CD4-positive, CD25-positive, alpha-beta regulatory T cell (primary cell): ENCODE results near the gene RPTOR. TPM values are rescaled to one million over a fixed set of nuclear protein-coding genes. Genes with fewer than 3 reads are reported as not detected.
A peak's percentile ranks its signal among the peaks of the same experiment; 100 is the strongest.

Experiments used
- ATAC-seq, 2 donors: fragments of 150-1000 bp; cut with Tn5 transposase; one replicate each; pipeline ENCODE4 v1.10.0; 2021; ENCODE audit warnings: low read depth in 2 of 2, moderate number of reproducible peaks in 2 of 2, moderate library complexity in 1 of 2
- DNase-seq, 3 donors: peaks; one replicate each; pipeline versions ENCODE4 v3.0.0 to v3.0.0-alpha.2; 2012 to 2022; ENCODE audit warnings: mixed read lengths in 1 of 3
- H3K27ac ChIP-seq: one replicate; pipeline ENCODE4 v1.7.0; 2013; ENCODE audit warnings: mild to moderate bottlenecking, low read length; ENCODE audit not compliant: insufficient read depth, poor library complexity, severe bottlenecking
- H3K27me3 ChIP-seq: one replicate; pipeline ENCODE4 v1.7.0; 2013; ENCODE audit warnings: low read length; ENCODE audit not compliant: control insufficient read depth, insufficient read depth
- H3K36me3 ChIP-seq: one replicate; pipeline ENCODE4 v1.7.0; 2013; ENCODE audit warnings: mild to moderate bottlenecking, low read length, moderate library complexity; ENCODE audit not compliant: control insufficient read depth, insufficient read depth
- H3K4me1 ChIP-seq: 2 replicates; pipeline ENCODE4 v1.7.0; 2013; ENCODE audit warnings: mild to moderate bottlenecking, low read length; ENCODE audit not compliant: insufficient read depth, control insufficient read depth, poor library complexity, severe bottlenecking
- H3K4me3 ChIP-seq: one replicate; pipeline ENCODE4 v1.7.0; 2013; ENCODE audit warnings: low read depth, mild to moderate bottlenecking, low read length, moderate library complexity
- H3K9me3 ChIP-seq, 2 experiments: 1 replicate in 1 of 2; 2 replicates in 1 of 2; pipeline ENCODE4 v1.7.0; 2013; ENCODE audit warnings: low read length in 2 of 2, mild to moderate bottlenecking in 1 of 2, moderate library complexity in 1 of 2; ENCODE audit not compliant: control insufficient read depth in 2 of 2
- H3K27ac Mint-ChIP-seq, 3 donors: one replicate each; pipeline ENCODE4 v1.8.0; 2020 to 2022; ENCODE audit warnings: mild to moderate bottlenecking in 3 of 3, mixed read lengths in 3 of 3, moderate library complexity in 2 of 3
- H3K27me3 Mint-ChIP-seq: one replicate; pipeline ENCODE4 v1.8.0; 2022; ENCODE audit warnings: mild to moderate bottlenecking, mixed read lengths
- H3K36me3 Mint-ChIP-seq: one replicate; pipeline ENCODE4 v1.8.0; 2020; ENCODE audit warnings: mixed read lengths
- H3K4me1 Mint-ChIP-seq, 4 donors: one replicate each; pipeline ENCODE4 v1.8.0; 2020 to 2022; ENCODE audit warnings: mixed read lengths in 4 of 4, mild to moderate bottlenecking in 1 of 4
- H3K4me3 Mint-ChIP-seq, 4 donors: one replicate each; pipeline ENCODE4 v1.8.0; 2020 to 2022; ENCODE audit warnings: mild to moderate bottlenecking in 4 of 4, mixed read lengths in 4 of 4, moderate library complexity in 3 of 4
- H3K9me3 Mint-ChIP-seq, 7 donors: one replicate each; pipeline ENCODE4 v1.8.0; 2020 to 2022; ENCODE audit warnings: mixed read lengths in 7 of 7, mild to moderate bottlenecking in 3 of 7, moderate library complexity in 2 of 7
- polyA plus RNA-seq, 4 donors: library from polyadenylated mRNA; unstranded; fragments of 300-500 nt; fragmentation: Illumina TruSeq; gene quantifications; one replicate each; pipeline ENCODE4 v1.2.3, GENCODE V29; 2021
- total RNA-seq: library from RNA; stranded (reverse); gene quantifications from one replicate; pipeline ENCODE4 v1.2.3, GENCODE V29; 2022

RPTOR gene
- total and polyA plus RNA-seq, 5 donors from 2014 or later: 4.7 to 70.1 (median 8.2) TPM

DNA sequence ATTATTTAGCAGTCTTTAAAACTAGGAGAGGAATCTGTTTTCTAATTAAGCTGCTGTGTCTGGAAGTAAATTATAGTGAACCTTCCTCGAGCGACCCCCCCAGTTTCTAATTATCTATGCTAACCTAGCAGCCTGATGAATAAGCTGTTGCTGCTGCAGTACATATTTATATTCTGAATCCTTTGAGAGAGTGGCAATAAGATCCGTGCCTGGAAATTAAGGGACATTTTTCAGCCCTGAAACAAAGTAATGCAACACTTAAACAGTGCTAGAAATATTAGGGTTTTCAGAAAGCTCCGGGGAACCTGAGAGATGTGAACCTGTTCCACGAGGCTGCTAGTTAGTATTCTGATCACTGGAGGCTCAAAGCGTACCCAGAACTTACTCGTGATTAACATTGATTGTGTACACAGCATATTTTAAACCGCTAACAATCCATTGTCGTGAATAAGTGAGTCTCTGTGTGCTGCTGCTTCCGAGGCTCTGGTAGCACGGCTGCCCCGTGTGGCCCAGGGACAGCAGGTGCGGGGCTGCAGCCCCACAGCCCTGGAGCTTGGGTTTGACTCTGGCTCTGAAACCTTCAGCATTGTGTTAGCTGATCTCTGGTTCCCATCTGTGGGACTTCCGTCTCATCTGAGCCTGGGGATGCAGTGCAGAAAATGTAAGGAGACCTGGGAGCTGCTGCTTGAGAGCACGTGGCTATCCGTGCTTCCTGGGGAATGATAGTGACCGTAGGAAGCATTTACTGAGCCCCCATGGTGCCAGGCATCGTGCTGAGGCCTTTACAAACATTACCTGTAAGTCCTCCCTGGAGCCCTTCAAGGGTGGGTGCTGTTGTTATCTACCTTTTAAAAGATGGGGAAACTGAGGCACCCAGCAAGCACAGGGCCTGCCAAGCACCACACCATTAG is 256.1 kb downstream of the RPTOR start:
- Mint-ChIP-seq H3K4me3 (no peak overlapping the region), H3K27ac (peak overlapping the region in 1 of 3 donors; percentile 14), H3K36me3 (peaks cover 13% of the 10 kb centered on the region), H3K27me3 (no peaks in the 10 kb centered on the region), H3K9me3 (peaks cover 0 to 2% (median under 1%) of the 10 kb centered on the region in 7 donors), H3K4me1 (no peaks in the 10 kb centered on the region)
- no peak overlapping the region for H3K4me3 ChIP-seq
- peaks cover 2% of the 10 kb centered on the region for H3K36me3 ChIP-seq
- DNase-seq (no peak), ATAC-seq (no peak)
- no peaks in the 10 kb centered on the region for H3K9me3 ChIP-seq
- no peaks in the 10 kb centered on the region for H3K27me3 ChIP-seq
- H3K27ac ChIP-seq: no peak overlapping the region
- H3K4me1 ChIP-seq: no peaks in the 10 kb centered on the region

DNA sequence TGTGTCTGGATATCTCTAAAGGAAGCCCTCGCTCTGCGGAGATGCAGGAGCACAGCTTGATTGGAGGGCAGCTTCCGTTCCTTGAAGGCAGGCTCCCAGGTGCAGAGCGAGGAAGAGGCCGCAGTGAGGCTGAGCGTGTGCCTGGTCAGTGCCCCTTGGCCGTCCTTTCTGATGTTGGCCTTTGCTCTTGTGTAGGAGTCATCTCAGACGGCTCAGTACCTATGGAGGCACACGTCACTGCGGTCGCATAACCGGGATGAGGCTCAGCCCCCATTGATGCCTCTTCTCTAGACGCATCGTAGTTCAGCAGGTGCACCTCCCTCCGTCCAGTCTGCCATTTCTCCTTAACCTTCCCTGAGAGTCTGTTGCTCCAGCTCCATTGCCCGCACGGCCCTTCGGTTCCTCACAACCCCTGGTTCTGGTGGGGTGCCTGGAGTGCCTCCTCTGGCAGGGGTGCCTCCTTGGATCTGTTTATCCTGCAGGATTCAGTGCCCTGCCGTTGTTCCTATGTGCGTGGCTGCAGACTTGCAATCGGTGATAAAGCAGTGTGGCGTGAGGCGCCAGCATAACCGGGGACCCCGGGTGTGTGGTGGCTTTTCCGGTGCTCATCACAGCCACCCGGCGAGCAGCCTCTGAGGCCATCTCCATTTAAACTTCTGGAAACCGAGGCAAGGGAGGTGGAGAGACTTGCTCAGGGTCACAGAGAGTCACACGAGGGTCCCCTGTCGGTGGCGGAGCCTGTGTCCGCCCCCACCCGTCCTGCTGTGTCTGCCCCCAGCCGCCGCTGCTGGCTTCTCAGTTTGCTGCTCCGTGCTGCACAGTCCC is 258.2 kb downstream of the RPTOR start:
- no peaks in the 10 kb centered on the region for H3K27me3 Mint-ChIP-seq
- H3K27me3 ChIP-seq: no peaks in the 10 kb centered on the region
- H3K36me3 ChIP-seq: peaks cover 2% of the 10 kb centered on the region
- no peak overlapping the region for H3K4me3 Mint-ChIP-seq
- peaks cover 0 to 17% (median 7%) of the 10 kb centered on the region in 7 donors for H3K9me3 Mint-ChIP-seq
- H3K4me3 ChIP-seq: no peak overlapping the region
- H3K36me3 Mint-ChIP-seq: peaks cover 24% of the 10 kb centered on the region
- H3K9me3 ChIP-seq: peaks cover 6 to 10% of the 10 kb centered on the region in 2 experiments
- no peaks in the 10 kb centered on the region for H3K4me1 Mint-ChIP-seq
- DNase-seq: no peak
- no peak overlapping the region for H3K27ac Mint-ChIP-seq
- ATAC-seq: no peak
- H3K27ac ChIP-seq: no peak overlapping the region
- no peaks in the 10 kb centered on the region for H3K4me1 ChIP-seq

DNA sequence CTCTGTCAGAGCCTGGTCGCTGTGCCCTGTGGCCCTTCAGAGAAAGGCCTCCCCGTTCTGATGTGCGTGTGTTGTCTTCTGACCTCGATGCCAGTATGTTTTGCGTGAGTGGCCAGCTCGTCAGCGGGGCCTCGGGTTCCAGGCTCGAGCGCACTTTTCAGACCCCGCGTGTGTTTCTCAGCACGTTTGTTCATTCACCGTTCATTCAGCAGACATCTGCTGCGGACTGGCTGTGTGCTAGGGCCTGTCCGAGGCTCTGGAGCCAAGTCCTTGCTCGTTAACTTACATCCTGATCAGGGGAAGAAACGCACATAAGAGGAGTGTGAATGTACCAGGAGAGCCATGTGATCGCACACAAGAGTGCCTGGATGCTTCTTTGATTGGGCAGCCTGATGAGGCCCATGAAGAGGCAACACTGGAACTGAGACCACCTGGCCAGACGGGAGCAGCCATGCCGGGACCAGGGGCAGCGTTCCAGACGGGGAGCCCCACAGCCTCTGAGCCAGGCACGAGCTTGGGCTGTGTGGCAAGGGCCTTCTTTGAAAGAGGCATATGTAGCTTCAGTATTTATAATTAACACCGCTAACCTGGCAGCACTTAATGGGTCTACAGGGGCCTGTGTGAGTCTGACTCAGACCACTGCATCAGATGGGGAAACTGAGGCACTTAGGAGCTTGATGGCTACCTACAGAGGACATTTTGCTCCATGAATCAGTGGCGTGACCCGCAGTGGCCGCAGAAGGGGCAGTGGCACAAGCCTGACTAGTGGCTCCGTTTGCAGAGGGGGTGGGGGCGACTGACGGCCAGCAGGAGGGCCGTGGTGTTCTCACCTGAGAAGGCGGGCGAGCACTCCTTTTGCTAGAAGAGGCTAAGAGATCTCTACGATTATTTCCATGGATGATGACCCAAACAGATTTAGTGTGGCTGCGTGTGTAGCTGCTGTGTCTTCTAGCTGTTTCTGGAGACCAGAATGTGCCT is 259.1 kb downstream of the RPTOR start:
- H3K36me3 ChIP-seq: no peaks in the 10 kb centered on the region
- H3K9me3 ChIP-seq: peaks cover 6 to 10% of the 10 kb centered on the region in 2 experiments
- no peak overlapping the region for H3K4me3 Mint-ChIP-seq
- no peak overlapping the region for H3K27ac ChIP-seq
- no peak for ATAC-seq
- peaks cover 0 to 3% (median 0%) of the 10 kb centered on the region in 4 donors for H3K4me1 Mint-ChIP-seq
- no peak overlapping the region for H3K4me3 ChIP-seq
- no peaks in the 10 kb centered on the region for H3K27me3 ChIP-seq
- H3K36me3 Mint-ChIP-seq: peaks cover 29% of the 10 kb centered on the region
- DNase-seq: no peak
- peaks cover 0 to 17% (median 8%) of the 10 kb centered on the region in 7 donors for H3K9me3 Mint-ChIP-seq
- peak overlapping the region in 1 of 3 donors; percentile 60 for H3K27ac Mint-ChIP-seq
- no peaks in the 10 kb centered on the region for H3K27me3 Mint-ChIP-seq
- no peaks in the 10 kb centered on the region for H3K4me1 ChIP-seq

DNA sequence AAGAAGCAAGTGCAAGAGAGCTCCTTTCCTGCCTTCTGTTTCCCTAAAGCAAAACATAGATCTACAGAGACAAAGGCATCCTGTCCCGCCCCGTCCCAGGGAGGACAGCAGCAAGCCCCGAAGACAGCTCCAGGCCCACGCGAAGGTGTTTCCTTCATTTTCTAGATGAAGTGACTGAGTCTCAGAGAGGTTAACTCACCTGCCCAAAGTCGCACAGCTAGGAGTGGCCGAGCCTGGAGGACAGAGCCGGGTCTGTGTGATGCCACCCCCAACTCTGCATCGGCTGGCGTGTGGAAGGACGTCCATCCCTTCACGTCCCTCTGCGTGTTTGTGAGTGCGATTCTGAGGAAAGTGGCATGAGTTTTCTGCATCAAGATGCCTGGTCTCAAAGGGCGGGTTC is 259.8 kb downstream of the RPTOR start:
- peaks cover 0 to 17% (median 8%) of the 10 kb centered on the region in 7 donors for H3K9me3 Mint-ChIP-seq
- Histone ChIP-seq H3K36me3 (no peaks in the 10 kb centered on the region), H3K9me3 (peaks cover 6 to 10% of the 10 kb centered on the region in 2 experiments), H3K4me1 (no peaks in the 10 kb centered on the region), H3K4me3 (no peak overlapping the region), H3K27ac (no peak overlapping the region), H3K27me3 (no peaks in the 10 kb centered on the region)
- ATAC-seq (no peak), DNase-seq (peak in 1 of 3 donors; percentile 50)
- H3K27me3 Mint-ChIP-seq: no peaks in the 10 kb centered on the region
- no peak overlapping the region for H3K4me3 Mint-ChIP-seq
- peaks cover 30% of the 10 kb centered on the region for H3K36me3 Mint-ChIP-seq
- peak overlapping the region in 1 of 3 donors; percentile 60 for H3K27ac Mint-ChIP-seq
- peaks cover 0 to 5% (median 0%) of the 10 kb centered on the region in 4 donors for H3K4me1 Mint-ChIP-seq

DNA sequence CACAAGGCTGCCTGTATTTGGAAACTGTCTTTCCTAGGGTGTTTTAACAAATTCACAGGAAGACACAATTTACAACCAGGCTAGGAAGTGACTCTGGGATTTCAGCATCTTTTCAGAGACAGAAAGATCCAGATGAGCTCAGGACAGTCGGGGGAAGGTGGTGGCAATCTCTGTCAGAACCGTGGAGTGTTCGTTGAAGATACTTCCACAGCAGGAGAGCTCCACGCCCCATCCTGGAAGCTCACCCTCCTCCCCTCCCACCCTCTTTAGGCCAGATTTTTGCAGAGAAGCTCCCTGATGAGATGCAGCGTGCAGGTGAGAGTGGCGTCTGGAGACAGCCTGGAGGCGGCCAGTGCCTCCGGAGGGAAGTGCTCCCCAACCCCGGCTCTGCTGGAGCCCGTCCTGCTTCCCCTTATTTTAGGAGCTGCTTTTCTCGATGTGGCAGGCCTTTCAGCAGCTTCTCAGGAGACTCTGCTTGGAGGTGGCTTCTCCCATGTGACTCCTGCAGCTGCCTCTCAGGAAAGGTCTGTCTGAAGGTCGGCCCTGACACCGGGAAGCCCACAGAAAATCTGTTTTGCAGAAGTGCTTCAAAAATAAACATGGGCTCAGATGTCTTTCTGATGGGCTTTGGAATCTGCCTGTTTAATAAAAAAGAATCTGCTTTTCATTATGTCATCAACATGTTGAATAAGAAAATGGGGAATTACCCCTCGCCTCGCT is 260.6 kb downstream of the RPTOR start:
- Histone ChIP-seq H3K36me3 (no peaks in the 10 kb centered on the region), H3K27ac (no peak overlapping the region), H3K4me1 (no peaks in the 10 kb centered on the region), H3K4me3 (no peak overlapping the region), H3K27me3 (no peaks in the 10 kb centered on the region), H3K9me3 (peaks cover 6 to 10% of the 10 kb centered on the region in 2 experiments)
- peaks cover 0 to 5% (median 0%) of the 10 kb centered on the region in 4 donors for H3K4me1 Mint-ChIP-seq
- ATAC-seq: no peak
- peaks cover 30% of the 10 kb centered on the region for H3K36me3 Mint-ChIP-seq
- H3K4me3 Mint-ChIP-seq: no peak overlapping the region
- no peak for DNase-seq
- no peaks in the 10 kb centered on the region for H3K27me3 Mint-ChIP-seq
- H3K9me3 Mint-ChIP-seq: peaks cover 0 to 17% (median 8%) of the 10 kb centered on the region in 7 donors
- no peak overlapping the region for H3K27ac Mint-ChIP-seq

DNA sequence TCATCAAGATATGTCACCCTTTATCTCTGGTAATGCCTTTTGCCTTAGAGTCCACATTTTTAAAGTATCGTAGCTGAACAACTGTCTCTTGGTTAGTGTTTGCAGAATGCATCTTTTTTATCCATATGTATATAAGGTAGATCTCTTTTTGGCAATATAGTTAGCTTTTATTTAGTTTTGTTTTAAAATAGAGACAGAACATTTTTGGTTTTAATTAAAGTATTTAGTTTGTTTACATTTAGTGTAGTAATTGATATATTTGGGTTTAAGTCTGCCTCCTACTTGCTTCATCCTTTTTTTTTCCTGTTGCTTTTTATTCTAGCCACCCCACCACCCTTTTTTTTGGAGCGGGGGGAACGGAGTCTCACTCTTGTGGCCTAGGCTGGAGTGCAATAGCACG is 262.4 kb downstream of the RPTOR start:
- Histone ChIP-seq H3K4me3 (no peak overlapping the region), H3K27me3 (no peaks in the 10 kb centered on the region), H3K27ac (no peak overlapping the region), H3K4me1 (peaks cover 10% of the 10 kb centered on the region), H3K36me3 (no peaks in the 10 kb centered on the region), H3K9me3 (peaks cover 6 to 10% of the 10 kb centered on the region in 2 experiments)
- peaks cover 0 to 17% (median 8%) of the 10 kb centered on the region in 7 donors for H3K9me3 Mint-ChIP-seq
- DNase-seq (no peak), ATAC-seq (no peak)
- no peak overlapping the region for H3K27ac Mint-ChIP-seq
- H3K27me3 Mint-ChIP-seq: no peaks in the 10 kb centered on the region
- H3K4me1 Mint-ChIP-seq: peaks cover 6 to 19% (median 15%) of the 10 kb centered on the region in 4 donors
- peaks cover 35% of the 10 kb centered on the region for H3K36me3 Mint-ChIP-seq
- no peak overlapping the region for H3K4me3 Mint-ChIP-seq
